Measurements from ENCODE around the gene BTNL3.

GRCh38 chr5:180969406-180969805 lies 19.2 kb upstream of the BTNL3 start:
- TF ChIP-seq POLR2A (IDR thresholded peaks at IDR 0.05): no peak
- no peak for TF ChIP-seq POLR2AphosphoS5 (IDR thresholded peaks at IDR 0.05)
